AG04449 (cell line): ENCODE measurements around the gene NHERF1.

Experiments used
- CTCF ChIA-PET: fragments of 350-600 bp; formaldehyde crosslinking; extraction: SDS; loops from one replicate; lab custom pipeline; 2021; ENCODE audit warnings: antibody characterized with exemption; lab: Yijun Ruan, JAX
- POLR2A ChIA-PET: fragments of 400-600, 350-600 bp; formaldehyde crosslinking; extraction: SDS; loops from one replicate; lab custom pipeline; 2020; ENCODE audit warnings: antibody characterized with exemption, inconsistent platforms; lab: Yijun Ruan, JAX
- DNase-seq: peaks from one replicate; pipeline ENCODE4 v3.0.0-alpha.2; 2010; ENCODE audit warnings: low read depth, low spot score
- H3K4me3 ChIP-seq: 2 replicates; pipeline ENCODE4 v1.5.1; 2011; ENCODE audit warnings: low read depth, mild to moderate bottlenecking, control low read depth, low read length
- CTCF ChIP-seq: IDR thresholded peaks from one replicate; pipeline ENCODE4 v1.5.1; 2011; ENCODE audit warnings: mild to moderate bottlenecking, moderate library complexity, low read length, control low read depth, inconsistent platforms; ENCODE audit not compliant: insufficient read depth; ENCODE audit errors: missing control alignments

Gene NHERF1

GRCh38 chr17:74711058-74711824 is 37.2 kb upstream of the NHERF1 start:
- CTCF ChIA-PET, result no interaction called here
- POLR2A ChIA-PET, result no interaction called here
- no peak overlapping the region for H3K4me3 ChIP-seq
- no peak for DNase-seq
- TF ChIP-seq CTCF, result no peak

GRCh38 chr17:74712301-74712700 is 36.1 kb upstream of the NHERF1 start:
- CTCF ChIA-PET, result no interaction called here

GRCh38 chr17:74712756-74713155 is 35.7 kb upstream of the NHERF1 start, which contains the start of gene CD300LF:
CD300LF (minus strand) TSS chr17:74712923; CDS start chr17:74712866, 57 bp downstream.
- no peak for TF ChIP-seq CTCF
- CTCF ChIA-PET, result no interaction called here
- no peak within 1 kb of the TSS for H3K4me3 ChIP-seq
- DNase-seq, result no peak
- POLR2A ChIA-PET, result no interaction called here

More at GRCh38 chr17:74712301-74712700, 36.1 kb upstream of the NHERF1 start:
- POLR2A ChIA-PET, result no interaction called here
- no peak for TF ChIP-seq CTCF
- no peak for DNase-seq
- no peak overlapping the region for H3K4me3 ChIP-seq

- ChIA-PET CTCF (no interaction called here), POLR2A (no interaction called here)
- no peak overlapping the region for H3K4me3 ChIP-seq
- no peak for DNase-seq
- TF ChIP-seq CTCF, result no peak
Measured at GRCh38 chr17:74713171-74713755, 35.2 kb upstream of the NHERF1 start.

- CTCF ChIA-PET, result no interaction called here
- POLR2A ChIA-PET, result no interaction called here
- no peak for DNase-seq
- no peak overlapping the region for H3K4me3 ChIP-seq
- TF ChIP-seq CTCF, result no peak
Measured at GRCh38 chr17:74715144-74715543, 33.3 kb upstream of the NHERF1 start.

- CTCF ChIA-PET, result no interaction called here
- no peak overlapping the region for H3K4me3 ChIP-seq
- DNase-seq, result no peak
- POLR2A ChIA-PET, result no interaction called here
- no peak for TF ChIP-seq CTCF
Measured at GRCh38 chr17:74720506-74720905, 27.9 kb upstream of the NHERF1 start.
